GM23338 (cell line): ENCODE measurements around the gene DIDO1. TPM values are rescaled to one million over a fixed set of nuclear protein-coding genes. Genes with fewer than 3 reads are reported as not detected.

Experiments used
- ATAC-seq: fragments of 200-7000 bp; cut with Tn5 transposase; 3 replicates; pipeline ENCODE4 v1.9.1; 2020
- DNase-seq: peaks from one replicate; pipeline ENCODE4 v3.0.0-alpha.2; 2015; ENCODE audit warnings: low spot score
- H2AFZ ChIP-seq: fragments of 200-600 bp; sonication (generic); 2 replicates; pipeline ENCODE4 v1.8.0; 2016; ENCODE audit warnings: antibody characterized with exemption, mild to moderate bottlenecking, moderate library complexity
- H3F3A ChIP-seq: fragments of 200-600 bp; sonication (generic); replicated peaks from 2 replicates; pipeline ENCODE4 v1.8.0; 2017; ENCODE audit warnings: antibody characterized with exemption, mixed run types, low read depth
- H3K27ac ChIP-seq: fragments of 200-600 bp; sonication (generic); 2 replicates; pipeline ENCODE4 v1.6.1; 2016; ENCODE audit warnings: low read depth
- H3K27me3 ChIP-seq: fragments of 200-600 bp; sonication (generic); 2 replicates; pipeline ENCODE4 v1.8.0; 2016; ENCODE audit warnings: mild to moderate bottlenecking, mixed run types, moderate library complexity; ENCODE audit not compliant: insufficient read depth
- H3K36me3 ChIP-seq: fragments of 200-600 bp; sonication (generic); 2 replicates; pipeline ENCODE4 v1.8.0; 2016; ENCODE audit warnings: mild to moderate bottlenecking; ENCODE audit not compliant: insufficient read depth
- H3K4me1 ChIP-seq: fragments of 200-600 bp; sonication (generic); 2 replicates; pipeline ENCODE4 v1.8.0; 2016; ENCODE audit warnings: mild to moderate bottlenecking, moderate library complexity; ENCODE audit not compliant: insufficient read depth
- H3K4me2 ChIP-seq: fragments of 200-600 bp; sonication (generic); 2 replicates; pipeline ENCODE4 v1.7.1; 2017; ENCODE audit warnings: mixed run types
- H3K4me3 ChIP-seq: fragments of 200-600 bp; sonication (generic); 2 replicates; pipeline ENCODE4 v1.6.1; 2016; ENCODE audit warnings: mixed run types
- H3K79me2 ChIP-seq: fragments of 200-600 bp; sonication (generic); replicated peaks from 2 replicates; pipeline ENCODE4 v1.8.0; 2017; ENCODE audit warnings: mild to moderate bottlenecking; ENCODE audit not compliant: insufficient read depth
- H3K9me2 ChIP-seq: fragments of 200-600 bp; sonication (generic); 2 replicates; pipeline ENCODE4 v1.8.0; 2017; ENCODE audit not compliant: insufficient read depth
- H4K20me1 ChIP-seq: fragments of 200-600 bp; sonication (generic); replicated peaks from 2 replicates; pipeline ENCODE4 v1.8.0; 2017; ENCODE audit warnings: mild to moderate bottlenecking; ENCODE audit not compliant: insufficient read depth
- H3K27ac Mint-ChIP-seq: 2 replicates; pipeline ENCODE4 v1.8.0; 2020; ENCODE audit warnings: inconsistent platforms, mild to moderate bottlenecking, moderate library complexity, mixed read lengths
- H3K27me3 Mint-ChIP-seq: 3 replicates; pipeline ENCODE4 v1.8.0; 2022; ENCODE audit warnings: low read depth, mild to moderate bottlenecking, moderate library complexity, mixed read lengths, inconsistent platforms; ENCODE audit not compliant: insufficient read depth, poor library complexity
- H3K36me3 Mint-ChIP-seq: 3 replicates; pipeline ENCODE4 v1.8.0; 2021; ENCODE audit warnings: low read depth, mild to moderate bottlenecking, inconsistent platforms, moderate library complexity, mixed read lengths
- H3K4me1 Mint-ChIP-seq: 3 replicates; pipeline ENCODE4 v1.8.0; 2020; ENCODE audit warnings: mild to moderate bottlenecking, inconsistent platforms, mixed read lengths
- H3K4me3 Mint-ChIP-seq: 3 replicates; pipeline ENCODE4 v1.8.0; 2021; ENCODE audit warnings: moderate library complexity, mild to moderate bottlenecking, inconsistent platforms, mixed read lengths
- H3K9me3 Mint-ChIP-seq: 3 replicates; pipeline ENCODE4 v1.8.0; 2020; ENCODE audit warnings: moderate library complexity, mild to moderate bottlenecking, inconsistent platforms, mixed read lengths
- CREB1 ChIP-seq: fragments of 250-450 bp; sonication (Bioruptor Pico); IDR thresholded peaks from 2 replicates; pipeline ENCODE4 v1.5.0; 2020; ENCODE audit warnings: low read depth, mild to moderate bottlenecking, moderate library complexity
- CTCF ChIP-seq, 2 experiments: fragments of 200-600 bp in 1 of 2; sonication (generic) in 1 of 2; conservative IDR thresholded peaks; 2 replicates each; pipeline versions ENCODE4 v1.5.1 to v1.6.1; 2016 to 2017; ENCODE audit warnings: antibody characterized with exemption in 2 of 2, low read depth in 2 of 2, mild to moderate bottlenecking in 2 of 2, moderate library complexity in 1 of 2
- ETS1 ChIP-seq: IDR thresholded peaks from 2 replicates; pipeline ENCODE4 v1.6.1; 2016; ENCODE audit warnings: antibody characterized with exemption
- EZH2 ChIP-seq: fragments of 200-600 bp; sonication (generic); IDR thresholded peaks from one replicate; pipeline ENCODE4 v1.8.0; 2017; ENCODE audit warnings: antibody characterized with exemption, mild to moderate bottlenecking, low read depth; ENCODE audit not compliant: unreplicated experiment
- EZH2phosphoT487 ChIP-seq: fragments of 200-600 bp; sonication (generic); IDR thresholded peaks from one replicate; pipeline ENCODE4 v1.8.1; 2018; ENCODE audit warnings: antibody characterized with exemption; ENCODE audit not compliant: unreplicated experiment
- JUNB ChIP-seq: IDR thresholded peaks from one replicate; pipeline ENCODE4 v1.6.1; 2016; ENCODE audit warnings: antibody characterized with exemption; ENCODE audit not compliant: unreplicated experiment
- NANOG ChIP-seq: IDR thresholded peaks from 2 replicates; pipeline ENCODE4 v1.6.1; 2016; ENCODE audit warnings: antibody characterized with exemption, borderline replicate concordance
- REST ChIP-seq: IDR thresholded peaks from one replicate; pipeline ENCODE4 v1.6.1; 2018; ENCODE audit warnings: antibody characterized with exemption; ENCODE audit not compliant: unreplicated experiment
- ZNF114 ChIP-seq: fragments of 250-450 bp; sonication (Bioruptor Pico); IDR thresholded peaks from 2 replicates; pipeline ENCODE4 v1.5.0; 2020; ENCODE audit warnings: mild to moderate bottlenecking, moderate library complexity
- ZNF331 ChIP-seq: fragments of 250-450 bp; sonication (Bioruptor Pico); IDR thresholded peaks from 2 replicates; pipeline ENCODE4 v1.5.0; 2020; ENCODE audit warnings: low read depth, mild to moderate bottlenecking, moderate library complexity
- polyA plus RNA-seq: library from polyadenylated mRNA; unstranded; fragments of >200 nt; fragmentation: Nextera tagmentation; extraction: Ambion mirVana; gene quantifications from 2 replicates; pipeline ENCODE4 v1.2.1, GENCODE V29; 2016
- total RNA-seq: library from RNA; depleted of rRNA; stranded (reverse); fragments of >200 nt; shearing (Covaris generic); gene quantifications from 2 replicates; pipeline ENCODE4 v1.2.3, GENCODE V29; 2014

DIDO1 gene
- total and polyA plus RNA-seq, 2 experiments from 2014 or later: 72.4 to 162 TPM

GRCh38 chr20:62970307-62971210 lies 44.3 kb upstream of the DIDO1 start:
- Histone ChIP-seq H3K4me1 (peaks cover 29% of the 10 kb centered on the region), H3F3A (peaks cover 12% of the 10 kb centered on the region; the same call in 1 of the 2 replicates), H3K36me3 (no peaks in the 10 kb centered on the region), H3K27me3 (peaks cover 28% of the 10 kb centered on the region), H2AFZ (no peak overlapping the region), H4K20me1 (no peaks in the 10 kb centered on the region), H3K27ac (no peak overlapping the region), H3K4me2 (no peak overlapping the region), H3K4me3 (no peak overlapping the region), H3K9me2 (no peaks in the 10 kb centered on the region), H3K79me2 (no peaks in the 10 kb centered on the region)
- ATAC-seq: no peak
- Mint-ChIP-seq H3K9me3 (peaks cover 2% of the 10 kb centered on the region; the same call in 2 of the 3 replicates), H3K4me1 (peaks cover 31% of the 10 kb centered on the region), H3K27me3 (peaks cover 49% of the 10 kb centered on the region), H3K4me3 (no peak overlapping the region), H3K36me3 (no peaks in the 10 kb centered on the region; the same call in 2 of the 3 replicates), H3K27ac (no peak overlapping the region)
- TF ChIP-seq EZH2phosphoT487 (no peak), CTCF (conservative IDR thresholded peaks at IDR 0.05; ENCODE audit: low read depth in 2 of 2) (no peak), REST (no peak), CREB1 (CRISPR knock-in tag) (no peak), JUNB (no peak), ZNF331 (CRISPR knock-in tag) (no peak), EZH2 (no peak), NANOG (no peak)
- DNase-seq: no peak

- Histone ChIP-seq H3K4me3 (no peak overlapping the region), H3K27me3 (peaks cover 25% of the 10 kb centered on the region), H3K4me2 (no peak overlapping the region), H3K36me3 (no peaks in the 10 kb centered on the region), H3K4me1 (peaks cover 24% of the 10 kb centered on the region), H4K20me1 (no peaks in the 10 kb centered on the region), H3F3A (peaks cover 12% of the 10 kb centered on the region), H3K27ac (no peak overlapping the region), H3K9me2 (no peaks in the 10 kb centered on the region), H2AFZ (no peak overlapping the region), H3K79me2 (no peaks in the 10 kb centered on the region)
- no peak for DNase-seq
- no peak overlapping the region for H3K27ac Mint-ChIP-seq
- H3K27me3 Mint-ChIP-seq: peaks cover 45% of the 10 kb centered on the region
- no peak overlapping the region for H3K4me3 Mint-ChIP-seq
- peaks cover 26% of the 10 kb centered on the region for H3K4me1 Mint-ChIP-seq
- ATAC-seq: no peak
- no peaks in the 10 kb centered on the region; the same call in 2 of the 3 replicates for H3K36me3 Mint-ChIP-seq
- peaks cover 2% of the 10 kb centered on the region; the same call in 2 of the 3 replicates for H3K9me3 Mint-ChIP-seq
- TF ChIP-seq ETS1 (no peak), ZNF114 (CRISPR knock-in tag) (no peak), NANOG (no peak), JUNB (no peak)
These were observed 43.6 kb upstream of the DIDO1 start for GRCh38 chr20:62969939-62970306.
